HG02852 (cell line): Measurements from ENCODE around the gene WNT3A.

Experiments used
- ATAC-seq: cut with Tn5 transposase; IDR thresholded peaks from one replicate; pipeline ENCODE4 v1.9.1; 2021; ENCODE audit warnings: mild to moderate bottlenecking, moderate library complexity; ENCODE audit not compliant: unreplicated experiment

WNT3A gene

GRCh38 chr1:228066416-228066815 lies 59.6 kb downstream of the WNT3A start:
- no peak for ATAC-seq

DNA sequence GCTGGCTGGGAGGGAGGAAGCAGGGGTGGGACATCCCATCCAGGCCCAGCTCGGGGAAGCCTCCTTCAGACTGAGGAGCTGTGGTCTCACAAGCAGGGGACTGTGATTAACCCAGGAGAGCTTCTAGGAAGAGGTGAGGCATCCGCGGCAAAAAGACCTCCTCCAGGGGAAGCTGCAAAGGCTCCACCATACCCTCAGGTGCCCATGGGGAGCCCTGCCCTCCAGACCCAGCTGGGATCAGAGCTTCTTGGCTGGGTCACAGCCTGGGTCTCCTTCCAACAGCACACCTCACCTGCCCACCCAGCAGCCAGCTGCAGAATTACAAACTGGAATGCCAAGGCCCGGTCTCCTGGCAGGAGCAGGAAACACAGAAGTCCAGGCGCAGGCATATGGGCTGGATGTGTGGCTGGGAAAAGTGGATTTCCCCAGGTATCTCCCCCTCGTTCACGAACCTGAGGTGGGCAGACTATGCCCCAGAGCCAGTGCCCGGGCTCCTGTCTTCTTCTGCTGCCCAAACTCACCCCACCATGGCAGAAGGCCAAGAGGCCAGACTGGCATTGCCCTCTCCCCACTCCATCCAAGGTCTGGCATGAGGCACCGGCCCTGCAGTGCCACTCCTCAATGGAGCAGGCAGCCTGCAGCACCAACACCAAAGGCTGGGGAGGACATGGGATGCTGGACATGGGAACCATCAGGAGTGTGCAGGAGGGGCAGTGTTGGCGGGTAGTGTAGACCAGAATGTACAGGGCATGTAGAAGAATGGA lies 60.3 kb downstream of the WNT3A start:
- ATAC-seq = no peak

GRCh38 chr1:228068359-228068758 lies 61.6 kb downstream of the WNT3A start:
- no peak for ATAC-seq

- no peak for ATAC-seq
Measured at GRCh38 chr1:228070173-228070572, 63.4 kb downstream of the WNT3A start.

DNA sequence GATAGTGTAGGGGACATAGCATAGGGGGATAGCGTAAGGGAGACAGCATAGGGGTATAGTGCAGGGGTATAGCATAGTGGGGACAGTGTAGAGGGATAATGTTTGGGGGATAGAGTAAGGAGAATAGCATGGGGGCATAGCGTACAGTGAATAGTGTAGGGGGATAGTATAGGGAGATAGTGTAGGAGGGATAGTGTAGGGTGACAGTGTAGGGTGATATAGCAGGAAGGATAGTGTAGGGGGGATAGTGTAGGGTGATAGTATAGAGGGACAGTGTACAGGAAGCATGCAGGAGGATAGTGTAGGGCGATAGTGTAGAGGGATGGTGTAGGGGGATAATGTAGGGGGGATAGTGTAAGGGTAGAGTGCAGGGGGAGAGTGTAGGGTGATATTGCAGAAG lies 64.1 kb downstream of the WNT3A start:
- ATAC-seq = no peak

DNA sequence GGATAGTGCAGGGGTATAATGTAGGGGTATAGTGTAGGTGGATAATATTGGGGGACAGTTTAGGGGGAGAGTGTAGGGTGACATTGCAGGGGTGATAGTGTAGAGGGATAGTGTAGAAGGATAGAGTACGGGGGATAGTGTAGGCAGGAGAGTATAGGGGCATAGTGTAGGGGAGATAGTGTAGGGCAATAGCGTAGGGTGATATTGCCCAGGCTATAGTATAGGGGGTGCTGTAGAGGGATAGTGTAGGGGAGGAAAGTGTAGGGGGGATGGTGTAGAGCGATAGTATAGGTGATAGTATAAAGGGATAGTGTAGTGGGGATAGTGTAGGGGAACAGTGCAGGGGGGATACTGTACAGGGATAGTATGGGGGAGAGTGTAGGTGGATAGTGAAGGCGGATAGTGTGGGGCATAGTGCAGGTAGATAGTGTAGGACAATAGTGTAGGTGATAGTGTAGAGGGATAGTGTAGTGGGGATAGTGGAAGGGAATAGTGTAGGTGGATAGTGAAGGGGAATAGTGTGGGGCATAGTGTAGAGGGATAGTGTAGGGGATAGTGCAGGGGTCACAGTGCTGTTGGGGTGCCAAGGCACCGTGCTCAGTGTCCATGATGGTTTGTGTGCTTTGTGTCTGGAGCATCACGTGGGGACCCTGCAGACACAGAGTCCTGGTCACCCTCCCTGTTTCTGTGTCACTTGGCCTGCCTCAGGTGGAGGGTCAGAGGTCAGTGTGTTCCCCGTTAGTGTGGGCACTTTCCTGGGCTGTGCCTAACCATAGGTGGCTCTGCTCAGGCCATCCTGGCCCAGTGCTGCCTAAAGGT lies 65.2 kb downstream of the WNT3A start:
- no peak for ATAC-seq

- ATAC-seq = no peak
Measured at GRCh38 chr1:228072658-228073043, 65.9 kb downstream of the WNT3A start.

DNA sequence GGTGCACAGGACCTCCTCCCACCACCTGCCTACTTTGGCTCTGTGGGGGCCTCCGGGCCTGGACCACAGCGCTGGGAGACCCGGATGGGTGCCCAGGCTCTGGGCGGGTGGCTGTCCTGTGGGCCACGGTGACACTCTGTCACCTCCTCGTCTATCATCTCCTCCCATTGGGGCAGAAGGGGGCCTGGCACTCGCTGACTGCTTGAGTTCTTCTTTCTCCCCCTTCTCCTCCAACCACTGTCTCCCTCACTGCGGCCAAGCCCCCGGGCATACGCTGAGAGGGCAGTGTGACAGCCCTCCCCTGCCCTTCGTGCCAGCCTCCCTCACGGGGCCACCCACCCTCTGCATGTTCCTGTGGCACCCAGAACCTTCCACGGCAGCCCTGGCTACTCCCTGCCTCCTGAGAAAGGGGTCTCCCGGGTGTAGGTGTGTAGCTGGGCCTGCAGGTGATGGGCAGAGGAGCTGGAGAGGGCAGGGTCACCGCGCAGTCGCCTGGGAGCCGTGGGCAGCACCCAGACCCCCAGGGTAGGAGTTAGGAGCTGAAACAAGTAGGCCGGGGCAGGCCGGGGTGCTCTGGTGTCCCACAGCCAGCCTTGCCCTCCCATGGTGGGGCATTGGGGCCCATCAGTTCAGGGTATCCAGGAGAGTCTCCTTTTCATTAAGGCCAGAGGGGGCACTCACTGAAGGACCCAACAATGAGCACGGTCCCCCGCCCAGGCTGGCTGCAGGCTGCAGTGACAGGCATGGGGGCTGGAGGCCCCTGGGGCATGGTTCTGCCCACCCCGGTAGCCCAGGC lies 66.5 kb downstream of the WNT3A start:
- ATAC-seq = no peak

DNA sequence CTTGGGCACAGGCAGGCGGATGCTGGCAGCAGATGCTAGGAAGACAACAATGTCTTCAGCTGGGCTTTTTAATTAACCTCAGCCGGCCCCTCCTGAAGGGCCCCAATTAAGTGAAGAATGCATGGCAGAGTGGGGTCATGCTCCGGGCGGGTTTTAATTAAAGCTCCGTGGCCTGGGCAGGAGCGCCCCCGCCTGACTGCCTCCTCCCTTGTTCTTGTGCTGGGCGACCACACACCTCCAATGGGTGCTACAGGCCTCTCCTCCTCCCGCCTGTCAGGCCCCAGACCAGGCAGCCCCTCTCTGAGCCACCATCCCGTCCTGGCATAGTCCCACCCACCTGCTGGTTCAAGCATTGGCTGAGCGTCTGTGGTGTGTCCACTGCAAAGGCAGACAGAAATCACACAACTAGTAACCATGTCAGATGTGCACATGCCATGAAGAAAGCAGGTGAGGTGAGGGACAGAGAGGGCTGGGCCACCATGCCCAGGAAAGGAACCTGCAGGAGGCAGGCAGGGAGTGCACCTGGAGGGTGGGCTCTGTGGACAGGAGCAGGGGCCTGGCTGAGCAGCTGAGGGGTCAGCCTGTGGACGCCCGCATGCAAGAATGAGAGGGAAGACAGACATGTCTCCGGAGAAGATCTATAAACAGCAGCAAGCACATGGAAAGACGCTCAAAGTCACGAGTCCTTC lies 67.2 kb downstream of the WNT3A start:
- ATAC-seq = no peak

DNA sequence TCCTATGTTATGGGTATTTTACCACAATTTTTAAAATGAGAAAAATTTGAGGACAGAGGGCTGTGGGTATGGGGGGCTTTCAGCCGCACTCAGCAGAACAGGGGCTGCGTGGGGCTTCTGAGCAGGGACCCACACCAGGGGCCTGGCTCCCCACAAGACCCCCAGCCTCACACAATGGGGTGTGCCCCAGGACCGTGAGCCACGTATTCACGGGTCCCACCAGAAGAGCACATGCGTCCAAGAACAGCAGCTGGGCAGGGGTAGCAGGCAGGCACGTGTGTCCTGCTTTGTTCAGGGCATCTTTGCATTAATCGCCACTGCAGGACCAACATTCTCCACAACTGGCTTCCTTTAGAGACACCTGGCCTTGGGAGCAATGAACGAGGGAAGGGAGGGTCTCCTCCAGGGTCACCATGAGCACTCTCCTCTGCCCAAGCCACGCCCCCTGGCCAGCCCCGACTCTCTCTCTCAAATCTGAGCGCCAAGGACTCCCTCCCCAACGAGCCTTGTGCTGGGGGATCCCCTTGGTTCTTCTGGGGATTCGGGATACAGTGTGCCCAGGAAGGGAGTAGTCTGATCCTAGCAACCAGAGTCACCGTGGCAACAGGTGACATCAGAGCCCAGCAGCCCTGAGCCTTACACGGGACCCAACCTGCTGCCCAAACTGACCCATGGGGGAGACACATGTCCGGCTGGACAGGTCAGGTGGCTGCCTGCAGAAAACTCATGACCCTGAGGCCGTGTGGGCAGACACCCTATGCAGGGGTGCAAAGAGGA lies 68.3 kb downstream of the WNT3A start:
- no peak for ATAC-seq

- ATAC-seq = no peak
Measured at GRCh38 chr1:228075801-228076271, 69.0 kb downstream of the WNT3A start.

DNA sequence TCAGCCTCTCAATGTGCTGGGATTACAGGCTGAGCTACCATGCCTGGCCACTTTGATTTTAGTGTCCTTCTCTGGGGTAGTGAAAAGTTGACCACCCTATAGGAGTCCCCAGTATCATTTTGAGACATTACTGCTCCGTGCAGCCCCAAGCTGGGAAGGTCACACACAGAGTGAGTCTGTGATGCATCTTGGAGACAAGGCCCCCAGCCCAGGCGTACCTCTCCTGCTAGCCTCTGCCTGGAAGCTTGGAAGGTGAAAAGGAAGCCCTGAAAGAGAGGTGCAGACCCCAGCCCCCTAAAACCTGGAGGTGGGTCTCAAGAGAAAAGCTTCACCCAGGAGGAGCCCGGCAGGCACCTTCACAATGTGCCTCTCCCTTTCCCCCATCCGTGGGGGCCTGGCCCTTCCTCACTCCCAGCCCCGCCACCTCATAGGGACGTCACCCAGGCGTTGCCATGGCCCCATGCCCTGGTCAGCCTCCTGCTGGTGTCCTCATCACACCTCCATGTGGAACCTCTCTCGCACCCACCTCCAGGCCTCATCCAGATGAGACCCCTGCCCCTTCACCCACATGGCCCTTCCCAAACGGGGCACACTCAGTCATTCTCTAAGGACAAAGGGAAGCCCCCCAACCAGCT lies 70.1 kb downstream of the WNT3A start:
- no peak for ATAC-seq

- no peak for ATAC-seq
Measured at GRCh38 chr1:228077565-228078330, 71.0 kb downstream of the WNT3A start.

GRCh38 chr1:228079013-228079412 lies 72.2 kb downstream of the WNT3A start:
- ATAC-seq = no peak

DNA sequence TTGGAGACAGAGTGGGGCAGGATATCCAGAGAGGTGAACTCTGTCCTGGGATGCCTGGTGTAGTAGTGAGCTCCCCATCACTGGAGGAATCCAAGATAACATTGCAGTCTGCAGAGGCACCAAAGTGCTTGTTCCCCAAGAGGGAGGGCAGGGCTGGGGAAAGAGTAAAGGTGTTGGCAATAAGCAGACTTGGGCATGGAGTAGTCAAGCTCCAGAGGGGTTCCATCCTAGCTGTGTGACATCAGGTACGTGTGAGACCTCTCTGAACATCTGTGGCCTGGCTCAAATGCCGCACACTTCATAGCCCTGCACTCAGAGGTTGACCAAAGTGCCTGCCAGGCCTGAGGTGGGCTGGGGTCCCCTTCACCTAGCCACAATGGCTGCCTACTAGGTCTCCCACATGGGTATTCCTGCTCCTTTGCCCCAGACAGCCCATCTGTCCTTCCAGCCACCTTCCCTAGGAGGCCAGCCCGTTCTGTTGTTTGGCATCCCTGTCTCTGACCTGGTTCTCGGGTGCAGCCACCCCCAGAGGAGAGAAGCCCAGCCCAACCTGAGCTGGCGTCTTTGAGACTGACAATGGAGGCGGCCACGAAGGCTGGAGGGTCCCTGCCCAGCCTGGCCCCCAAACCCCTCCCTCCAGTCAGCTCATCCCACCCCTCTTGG lies 72.9 kb downstream of the WNT3A start:
- no peak for ATAC-seq

GRCh38 chr1:228081144-228081543 lies 74.3 kb downstream of the WNT3A start:
- ATAC-seq = no peak

GRCh38 chr1:228081578-228082213 lies 74.9 kb downstream of the WNT3A start:
- peak; percentile 32 for ATAC-seq
